Activated CD8-positive, alpha-beta memory T cell treated with anti-CD3 and anti-CD28 coated beads, Interleukin-2, amount 50 U/mL, for 48 hours (primary cell): Measurements from ENCODE around the gene SLC29A2.
"Not testable (repeated sequence)": the region's sequence is repeated elsewhere in the genome, so short reads cannot be mapped to it uniquely, and the experiment has no call there.

Experiments
- DNase-seq: peaks from one replicate; pipeline ENCODE4 v3.0.0-alpha.2; 2020

The SLC29A2 gene

GRCh38 chr11:66332371-66333219 is 39.0 kb downstream of the SLC29A2 start:
- DNase-seq = no peak

GRCh38 chr11:66331542-66332370 is 39.8 kb downstream of the SLC29A2 start:
- no peak for DNase-seq

GRCh38 chr11:66330931-66331330 is 40.6 kb downstream of the SLC29A2 start:
- DNase-seq = no peak

GRCh38 chr11:66329165-66329673 is 42.3 kb downstream of the SLC29A2 start:
- DNase-seq = no peak

- peak; percentile 92 for DNase-seq
Measured at GRCh38 chr11:66328302-66329144, 43.0 kb downstream of the SLC29A2 start.

- no peak for DNase-seq
Measured at GRCh38 chr11:66328031-66328301, 43.6 kb downstream of the SLC29A2 start.

GRCh38 chr11:66327171-66328030 is 44.2 kb downstream of the SLC29A2 start:
- no peak for DNase-seq

GRCh38 chr11:66326261-66327111 is 45.1 kb downstream of the SLC29A2 start:
- DNase-seq = no peak

GRCh38 chr11:66325263-66325671 is 46.3 kb downstream of the SLC29A2 start:
- no peak for DNase-seq

- no peak for DNase-seq
Measured at GRCh38 chr11:66324664-66325063, 46.9 kb downstream of the SLC29A2 start.

- no peak for DNase-seq
Measured at GRCh38 chr11:66323684-66324083, 47.9 kb downstream of the SLC29A2 start.

- DNase-seq = no peak
Measured at GRCh38 chr11:66322732-66323427, 48.7 kb downstream of the SLC29A2 start.

- DNase-seq = no peak
Measured at GRCh38 chr11:66321606-66322005, 50.0 kb downstream of the SLC29A2 start.

- DNase-seq = not testable (repeated sequence)
Measured at GRCh38 chr11:66320748-66321147, 50.8 kb downstream of the SLC29A2 start.

- not testable (repeated sequence) for DNase-seq
Measured at GRCh38 chr11:66320289-66320688, 51.3 kb downstream of the SLC29A2 start.

GRCh38 chr11:66318600-66318970 is 53.0 kb downstream of the SLC29A2 start:
- DNase-seq = peak; percentile 46

- peak; percentile 79 for DNase-seq
Measured at GRCh38 chr11:66317723-66318599, 53.6 kb downstream of the SLC29A2 start.

- peak; percentile 79 for DNase-seq
Measured at GRCh38 chr11:66317322-66317722, 54.2 kb downstream of the SLC29A2 start.

- DNase-seq = no peak
Measured at GRCh38 chr11:66316849-66317251, 54.7 kb downstream of the SLC29A2 start, which contains the start of gene CD248. Gene CD248, minus strand, starts transcription at chr11:66317044. Its CDS starts 17 bp downstream, at chr11:66317027.
